Measurements from ENCODE around the gene RPUSD3.

Gene RPUSD3

GRCh38 chr3:9818666-9819335 is 25.0 kb downstream of the RPUSD3 start:
- in situ Hi-C loops (cut with MboI; ENCODE audit: low sequenced_read_pairs, unreplicated experiment) = no loop called here
- no peak for DNase-seq (ENCODE audit: low spot score)
- no peak for TF ChIP-seq CTCF (IDR thresholded peaks at IDR 0.05; ENCODE audit: borderline replicate concordance, control extremely low read depth, extremely low read depth, insufficient read depth, missing control alignments)

DNA sequence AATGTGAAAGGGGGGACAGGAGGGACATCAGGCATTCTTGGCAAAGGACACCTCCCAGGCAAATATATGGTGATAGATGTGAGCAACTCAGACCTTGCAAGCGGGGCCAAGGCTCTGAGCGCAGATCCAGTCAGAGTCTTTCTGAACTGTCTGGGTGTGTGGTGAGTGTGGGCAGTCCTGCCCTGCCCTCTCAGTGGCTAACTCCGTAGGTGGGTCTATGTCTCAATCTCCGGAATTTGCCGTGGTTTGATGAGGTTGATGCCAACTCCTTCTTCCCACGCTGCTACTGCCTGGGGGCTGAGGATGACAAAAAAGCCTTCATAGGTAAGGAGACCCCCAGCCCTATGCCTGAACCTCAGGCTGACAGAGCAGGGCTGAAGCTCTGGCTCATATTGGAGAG is 26.4 kb downstream of the RPUSD3 start:
- no peak for DNase-seq (ENCODE audit: low spot score)
- in situ Hi-C loops (cut with MboI; ENCODE audit: low sequenced_read_pairs, unreplicated experiment) = no loop called here
- TF ChIP-seq CTCF (IDR thresholded peaks at IDR 0.05; ENCODE audit: borderline replicate concordance, control extremely low read depth, extremely low read depth, insufficient read depth, missing control alignments) = no peak

- no peak for TF ChIP-seq CTCF (IDR thresholded peaks at IDR 0.05; ENCODE audit: borderline replicate concordance, control extremely low read depth, extremely low read depth, insufficient read depth, missing control alignments)
- DNase-seq (ENCODE audit: low spot score) = no peak
- in situ Hi-C loops (cut with MboI; ENCODE audit: low sequenced_read_pairs, unreplicated experiment) = no loop called here
Observed at GRCh38 chr3:9815986-9816385, 27.8 kb downstream of the RPUSD3 start.

GRCh38 chr3:9812870-9813483 is 30.8 kb downstream of the RPUSD3 start:
- DNase-seq (ENCODE audit: low spot score) = no peak
- in situ Hi-C loops (cut with MboI; ENCODE audit: low sequenced_read_pairs, unreplicated experiment) = no loop called here
- TF ChIP-seq CTCF (IDR thresholded peaks at IDR 0.05; ENCODE audit: borderline replicate concordance, control extremely low read depth, extremely low read depth, insufficient read depth, missing control alignments) = no peak

- in situ Hi-C loops (cut with MboI; ENCODE audit: low sequenced_read_pairs, unreplicated experiment) = no loop called here
- no peak for DNase-seq (ENCODE audit: low spot score)
- TF ChIP-seq CTCF (IDR thresholded peaks at IDR 0.05; ENCODE audit: borderline replicate concordance, control extremely low read depth, extremely low read depth, insufficient read depth, missing control alignments) = no peak
Observed at GRCh38 chr3:9810846-9811245, 33.0 kb downstream of the RPUSD3 start.

DNA sequence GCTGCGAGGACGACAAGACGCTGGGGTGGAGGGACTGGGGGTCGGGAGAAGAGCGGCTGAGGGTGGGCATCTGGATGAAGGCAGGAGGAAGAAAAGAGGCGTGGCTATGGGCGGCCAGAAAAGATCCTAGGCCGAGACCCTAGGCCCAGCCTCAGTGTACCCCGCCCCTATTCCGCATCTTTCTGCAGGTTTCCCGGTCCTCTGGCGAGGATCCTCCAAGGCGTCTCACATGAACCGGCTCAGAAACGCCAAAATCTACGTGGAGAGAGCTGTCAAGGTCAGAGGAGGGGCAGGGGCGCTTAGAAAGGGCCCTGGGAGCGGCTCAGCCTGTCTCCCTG is 33.4 kb downstream of the RPUSD3 start:
- in situ Hi-C loops (cut with MboI; ENCODE audit: low sequenced_read_pairs, unreplicated experiment) = no loop called here
- DNase-seq (ENCODE audit: low spot score) = no peak
- no peak for TF ChIP-seq CTCF (IDR thresholded peaks at IDR 0.05; ENCODE audit: borderline replicate concordance, control extremely low read depth, extremely low read depth, insufficient read depth, missing control alignments)

Data from GM13976 (cell line).